HEK293 (cell line): ENCODE measurements around the gene SLC29A3.

Experiments used
- CTCF ChIA-PET: fragments of 350-600 bp; formaldehyde crosslinking; extraction: SDS; loops from one replicate; lab custom pipeline; 2021; ENCODE audit warnings: antibody characterized with exemption; lab: Yijun Ruan, JAX
- POLR2A ChIA-PET: fragments of 300-600 bp; formaldehyde crosslinking; extraction: SDS; loops from one replicate; lab custom pipeline; 2020; ENCODE audit warnings: antibody characterized with exemption, inconsistent platforms; lab: Yijun Ruan, JAX
- H3K27ac ChIP-seq: fragments of 200-500 bp; sonication (Bioruptor generic); 2 replicates; pipeline ENCODE4 v1.5.1; 2014; ENCODE audit warnings: low read depth, low read length, control low read depth, inconsistent platforms; ENCODE audit errors: extremely low read depth
- H3K36me3 ChIP-seq, 2 experiments: fragments of 200-500 bp in 1 of 2; sonication (Bioruptor generic) in 1 of 2; 1 replicate in 1 of 2; 2 replicates in 1 of 2; pipeline ENCODE4 v1.5.1; 2014 to 2017; ENCODE audit warnings: inconsistent platforms in 2 of 2, low read length in 2 of 2; ENCODE audit not compliant: control insufficient read depth in 2 of 2, insufficient read depth in 1 of 2
- H3K4me1 ChIP-seq: fragments of 200-500 bp; sonication (Bioruptor generic); 2 replicates; pipeline ENCODE4 v1.5.1; 2014; ENCODE audit warnings: mild to moderate bottlenecking, low read length, inconsistent platforms; ENCODE audit not compliant: control insufficient read depth, insufficient read depth
- H3K4me3 ChIP-seq: 2 replicates; pipeline ENCODE4 v1.5.1; 2011; ENCODE audit warnings: low read depth, mild to moderate bottlenecking, control low read depth, low read length, moderate library complexity
- H3K9me3 ChIP-seq: fragments of 200-500 bp; sonication (Bioruptor generic); 2 replicates; pipeline ENCODE4 v1.5.1; 2014; ENCODE audit warnings: low read depth, low read length, inconsistent platforms; ENCODE audit not compliant: control insufficient read depth, insufficient read depth
- ZIC2 ChIP-seq: fragments of 450-650 bp; formaldehyde crosslinking; IDR thresholded peaks from 2 replicates; pipeline ENCODE4 v1.5.1; 2016; ENCODE audit warnings: missing biosample characterization, missing genetic modification characterization
- ZNF140 ChIP-seq: fragments of 450-650 bp; formaldehyde crosslinking; IDR thresholded peaks from 2 replicates; pipeline ENCODE4 v1.5.1; 2016; ENCODE audit warnings: missing biosample characterization, missing genetic modification characterization
- ZNF169 ChIP-seq: fragments of 450-650 bp; formaldehyde crosslinking; IDR thresholded peaks from 2 replicates; pipeline ENCODE4 v1.5.1; 2016; ENCODE audit warnings: missing biosample characterization, missing genetic modification characterization
- ZNF175 ChIP-seq: fragments of 450-650 bp; formaldehyde crosslinking; IDR thresholded peaks from 2 replicates; pipeline ENCODE4 v1.5.1; 2016; ENCODE audit warnings: missing biosample characterization, missing genetic modification characterization
- ZNF211 ChIP-seq: fragments of 450-650 bp; formaldehyde crosslinking; IDR thresholded peaks from 2 replicates; pipeline ENCODE4 v1.5.1; 2016; ENCODE audit warnings: low read depth, missing biosample characterization, missing genetic modification characterization
- ZNF23 ChIP-seq: fragments of 450-650 bp; formaldehyde crosslinking; IDR thresholded peaks from 2 replicates; pipeline ENCODE4 v1.5.1; 2016; ENCODE audit warnings: missing biosample characterization, missing genetic modification characterization, borderline replicate concordance
- ZNF302 ChIP-seq: fragments of 450-650 bp; formaldehyde crosslinking; IDR thresholded peaks from 2 replicates; pipeline ENCODE4 v1.5.1; 2016; ENCODE audit warnings: missing biosample characterization, missing genetic modification characterization, low read depth
- ZNF311 ChIP-seq: fragments of 450-650 bp; formaldehyde crosslinking; IDR thresholded peaks from 2 replicates; pipeline ENCODE4 v1.5.1; 2017; ENCODE audit warnings: missing biosample characterization, missing genetic modification characterization, borderline replicate concordance
- ZNF335 ChIP-seq: fragments of 450-650 bp; formaldehyde crosslinking; conservative IDR thresholded peaks from 2 replicates; pipeline ENCODE4 v1.5.1; 2016; ENCODE audit warnings: missing biosample characterization, missing genetic modification characterization
- ZNF341 ChIP-seq: fragments of 450-650 bp; formaldehyde crosslinking; IDR thresholded peaks from 2 replicates; pipeline ENCODE4; 2016; ENCODE audit warnings: low read depth, missing biosample characterization, missing genetic modification characterization
- ZNF510 ChIP-seq: fragments of 450-650 bp; formaldehyde crosslinking; IDR thresholded peaks from 2 replicates; pipeline ENCODE4 v1.5.1; 2018; ENCODE audit warnings: mild to moderate bottlenecking, missing genetic modification characterization, missing biosample characterization; ENCODE audit not compliant: insufficient replicate concordance
- ZNF548 ChIP-seq: fragments of 450-650 bp; formaldehyde crosslinking; IDR thresholded peaks from 2 replicates; pipeline ENCODE4 v1.5.1; 2016; ENCODE audit warnings: missing biosample characterization, missing genetic modification characterization
- ZNF555 ChIP-seq: fragments of 450-650 bp; formaldehyde crosslinking; conservative IDR thresholded peaks from 2 replicates; pipeline ENCODE4 v1.5.1; 2017; ENCODE audit warnings: missing biosample characterization, mild to moderate bottlenecking, missing genetic modification characterization, inconsistent platforms
- ZNF670 ChIP-seq: fragments of 450-650 bp; formaldehyde crosslinking; IDR thresholded peaks from 2 replicates; pipeline ENCODE4 v1.5.1; 2016; ENCODE audit warnings: missing biosample characterization, missing genetic modification characterization, low read depth
- ZNF707 ChIP-seq: fragments of 450-650 bp; formaldehyde crosslinking; IDR thresholded peaks from 2 replicates; pipeline ENCODE4 v1.5.1; 2016; ENCODE audit warnings: missing biosample characterization, missing genetic modification characterization
- ZNF747 ChIP-seq: fragments of 450-650 bp; formaldehyde crosslinking; IDR thresholded peaks from 2 replicates; pipeline ENCODE4 v1.5.1; 2016; ENCODE audit warnings: missing biosample characterization, missing genetic modification characterization
- TF ChIP-seq, protein P1 (sequence below): fragments of 450-650 bp; formaldehyde crosslinking; conservative IDR thresholded peaks from 2 replicates; pipeline ENCODE4 v1.5.1; 2016; ENCODE audit warnings: low read depth, missing biosample characterization, missing genetic modification characterization
- TF ChIP-seq, protein P2 (sequence below): fragments of 450-650 bp; formaldehyde crosslinking; IDR thresholded peaks from 2 replicates; pipeline ENCODE4 v1.5.1; 2017; ENCODE audit warnings: missing biosample characterization, missing genetic modification characterization
- TF ChIP-seq, protein P3 (sequence below): fragments of 450-650 bp; formaldehyde crosslinking; IDR thresholded peaks from 2 replicates; pipeline ENCODE4 v1.5.1; 2016; ENCODE audit warnings: missing biosample characterization, missing genetic modification characterization, low read depth

Gene SLC29A3

GRCh38 chr10:71308244-71308643 is 10.8 kb upstream of the SLC29A3 start:
- no peak for TF ChIP-seq ZNF169 (tag by site-specific recombination)
- no peak for TF ChIP-seq ZNF548
- TF ChIP-seq ZNF335 (tag by site-specific recombination): no peak
- TF ChIP-seq, protein P1, sequence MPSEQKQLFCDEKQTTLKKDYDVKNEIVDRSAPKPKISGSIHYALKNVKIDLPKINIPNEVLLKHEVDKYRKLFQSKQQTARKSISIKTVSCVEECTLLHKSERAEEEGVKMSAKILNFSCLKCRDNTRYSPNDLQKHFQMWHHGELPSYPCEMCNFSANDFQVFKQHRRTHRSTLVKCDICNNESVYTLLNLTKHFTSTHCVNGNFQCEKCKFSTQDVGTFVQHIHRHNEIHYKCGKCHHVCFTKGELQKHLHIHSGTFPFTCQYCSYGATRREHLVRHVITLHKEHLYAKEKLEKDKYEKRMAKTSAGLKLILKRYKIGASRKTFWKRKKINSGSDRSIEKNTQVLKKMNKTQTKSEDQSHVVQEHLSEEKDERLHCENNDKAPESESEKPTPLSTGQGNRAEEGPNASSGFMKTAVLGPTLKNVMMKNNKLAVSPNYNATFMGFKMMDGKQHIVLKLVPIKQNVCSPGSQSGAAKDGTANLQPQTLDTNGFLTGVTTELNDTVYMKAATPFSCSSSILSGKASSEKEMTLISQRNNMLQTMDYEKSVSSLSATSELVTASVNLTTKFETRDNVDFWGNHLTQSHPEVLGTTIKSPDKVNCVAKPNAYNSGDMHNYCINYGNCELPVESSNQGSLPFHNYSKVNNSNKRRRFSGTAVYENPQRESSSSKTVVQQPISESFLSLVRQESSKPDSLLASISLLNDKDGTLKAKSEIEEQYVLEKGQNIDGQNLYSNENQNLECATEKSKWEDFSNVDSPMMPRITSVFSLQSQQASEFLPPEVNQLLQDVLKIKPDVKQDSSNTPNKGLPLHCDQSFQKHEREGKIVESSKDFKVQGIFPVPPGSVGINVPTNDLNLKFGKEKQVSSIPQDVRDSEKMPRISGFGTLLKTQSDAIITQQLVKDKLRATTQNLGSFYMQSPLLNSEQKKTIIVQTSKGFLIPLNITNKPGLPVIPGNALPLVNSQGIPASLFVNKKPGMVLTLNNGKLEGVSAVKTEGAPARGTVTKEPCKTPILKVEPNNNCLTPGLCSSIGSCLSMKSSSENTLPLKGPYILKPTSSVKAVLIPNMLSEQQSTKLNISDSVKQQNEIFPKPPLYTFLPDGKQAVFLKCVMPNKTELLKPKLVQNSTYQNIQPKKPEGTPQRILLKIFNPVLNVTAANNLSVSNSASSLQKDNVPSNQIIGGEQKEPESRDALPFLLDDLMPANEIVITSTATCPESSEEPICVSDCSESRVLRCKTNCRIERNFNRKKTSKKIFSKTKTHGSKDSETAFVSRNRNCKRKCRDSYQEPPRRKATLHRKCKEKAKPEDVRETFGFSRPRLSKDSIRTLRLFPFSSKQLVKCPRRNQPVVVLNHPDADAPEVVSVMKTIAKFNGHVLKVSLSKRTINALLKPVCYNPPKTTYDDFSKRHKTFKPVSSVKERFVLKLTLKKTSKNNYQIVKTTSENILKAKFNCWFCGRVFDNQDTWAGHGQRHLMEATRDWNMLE (tag by site-specific recombination): no peak
- TF ChIP-seq ZNF341 (tag by site-specific recombination): no peak
- no peak for TF ChIP-seq ZNF23 (tag by site-specific recombination)
- no peak for TF ChIP-seq ZNF555 (tag by site-specific recombination)
- TF ChIP-seq ZNF747: no peak
- TF ChIP-seq ZNF140 (tag by site-specific recombination): no peak
- TF ChIP-seq ZNF707: no peak
- no peak for TF ChIP-seq ZIC2 (tag by site-specific recombination)
- TF ChIP-seq ZNF302 (tag by site-specific recombination): no peak
- no peak for TF ChIP-seq ZNF670 (tag by site-specific recombination)
- TF ChIP-seq, all 188 proteins: peak for 0
- no peak overlapping the region for H3K4me3 ChIP-seq
- no peak overlapping the region for H3K27ac ChIP-seq
- no peaks in the 10 kb centered on the region for H3K9me3 ChIP-seq
- CTCF ChIA-PET: interaction anchor here (0.6 to 1.9 kb wide), 3 partner anchors 71 to 405 kb away, joined by 3 to 6 read pairs (median 3); no protein-coding TSS in a partner anchor
- H3K36me3 ChIP-seq: no peaks in the 10 kb centered on the region
- H3K4me1 ChIP-seq: no peaks in the 10 kb centered on the region
- POLR2A ChIA-PET: interaction anchor here (1.0 kb wide), 1 partner anchor 49 kb away, joined by 3 read pairs; no protein-coding TSS in a partner anchor

GRCh38 chr10:71308985-71309384 is 10.1 kb upstream of the SLC29A3 start:
- H3K4me3 ChIP-seq: no peak overlapping the region
- POLR2A ChIA-PET: interaction anchor here (1.0 kb wide), 1 partner anchor 49 kb away, joined by 3 read pairs; no protein-coding TSS in a partner anchor
- CTCF ChIA-PET: interaction anchor here (0.6 to 1.9 kb wide), 4 partner anchors 178 to 1028 kb away, joined by 3 to 6 read pairs (median 3); no protein-coding TSS in a partner anchor
- H3K9me3 ChIP-seq: no peaks in the 10 kb centered on the region
- H3K27ac ChIP-seq: no peak overlapping the region
- H3K4me1 ChIP-seq: no peaks in the 10 kb centered on the region
- TF ChIP-seq ZNF510: no peak
- no peak for TF ChIP-seq ZNF311 (tag by site-specific recombination)
- TF ChIP-seq, protein P2, sequence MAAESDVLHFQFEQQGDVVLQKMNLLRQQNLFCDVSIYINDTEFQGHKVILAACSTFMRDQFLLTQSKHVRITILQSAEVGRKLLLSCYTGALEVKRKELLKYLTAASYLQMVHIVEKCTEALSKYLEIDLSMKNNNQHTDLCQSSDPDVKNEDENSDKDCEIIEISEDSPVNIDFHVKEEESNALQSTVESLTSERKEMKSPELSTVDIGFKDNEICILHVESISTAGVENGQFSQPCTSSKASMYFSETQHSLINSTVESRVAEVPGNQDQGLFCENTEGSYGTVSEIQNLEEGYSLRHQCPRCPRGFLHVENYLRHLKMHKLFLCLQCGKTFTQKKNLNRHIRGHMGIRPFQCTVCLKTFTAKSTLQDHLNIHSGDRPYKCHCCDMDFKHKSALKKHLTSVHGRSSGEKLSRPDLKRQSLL (tag by site-specific recombination): no peak
- TF ChIP-seq ZNF175 (tag by site-specific recombination): no peak
- no peak for TF ChIP-seq ZNF211
- TF ChIP-seq, protein P3, sequence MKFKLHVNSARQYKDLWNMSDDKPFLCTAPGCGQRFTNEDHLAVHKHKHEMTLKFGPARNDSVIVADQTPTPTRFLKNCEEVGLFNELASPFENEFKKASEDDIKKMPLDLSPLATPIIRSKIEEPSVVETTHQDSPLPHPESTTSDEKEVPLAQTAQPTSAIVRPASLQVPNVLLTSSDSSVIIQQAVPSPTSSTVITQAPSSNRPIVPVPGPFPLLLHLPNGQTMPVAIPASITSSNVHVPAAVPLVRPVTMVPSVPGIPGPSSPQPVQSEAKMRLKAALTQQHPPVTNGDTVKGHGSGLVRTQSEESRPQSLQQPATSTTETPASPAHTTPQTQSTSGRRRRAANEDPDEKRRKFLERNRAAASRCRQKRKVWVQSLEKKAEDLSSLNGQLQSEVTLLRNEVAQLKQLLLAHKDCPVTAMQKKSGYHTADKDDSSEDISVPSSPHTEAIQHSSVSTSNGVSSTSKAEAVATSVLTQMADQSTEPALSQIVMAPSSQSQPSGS (tag by site-specific recombination): no peak
- H3K36me3 ChIP-seq: no peaks in the 10 kb centered on the region
